Body of pancreas (tissue), 4 donors: ENCODE data around the gene DDRGK1. TPM values are rescaled to one million over a fixed set of nuclear protein-coding genes. Genes with fewer than 3 reads are reported as not detected.

ENCODE experiments used
- ATAC-seq: fragments of 150-250 bp; one replicate; pipeline ENCODE4 v1.9.1; 2016
- DNase-seq, 4 donors: peaks; one replicate each; pipeline ENCODE4 v3.0.0-alpha.2; 2019
- H3K27ac ChIP-seq, 4 donors: fragments of 200-600 bp; sonication (generic); 1 replicate in 3 of 4; 2 replicates in 1 of 4; pipeline versions ENCODE4 v1.5.1 to v1.6.1; 2016 to 2019; ENCODE audit warnings: mild to moderate bottlenecking in 1 of 4, mixed read lengths in 1 of 4, moderate library complexity in 1 of 4
- H3K27me3 ChIP-seq, 2 donors: fragments of 200-600 bp; sonication (generic); one replicate each; pipeline ENCODE4 v1.6.0; 2016; ENCODE audit warnings: mild to moderate bottlenecking in 1 of 2
- H3K36me3 ChIP-seq, 2 donors: fragments of 200-600 bp; sonication (generic); replicated peaks in 1 of 2; 2 replicates each; pipeline ENCODE4 v1.5.1; 2016; ENCODE audit warnings: low read depth in 2 of 2; ENCODE audit not compliant: insufficient read depth in 1 of 2
- H3K4me1 ChIP-seq: fragments of 200-600 bp; sonication (generic); one replicate; pipeline ENCODE4 v1.6.0; 2016
- H3K4me3 ChIP-seq, 2 donors: fragments of 200-600 bp; sonication (generic); 1 replicate in 1 of 2; 2 replicates in 1 of 2; pipeline ENCODE4 v1.5.1; 2016 to 2019
- H3K9me3 ChIP-seq, 3 donors: fragments of 200-600 bp; sonication (generic); 1 replicate in 2 of 3; 2 replicates in 1 of 3; pipeline ENCODE4 v1.5.1; 2016
- POLR2A ChIP-seq, 3 donors: fragments of 450-650 bp; IDR thresholded peaks; one replicate each; pipeline ENCODE4 v1.6.1; 2016; ENCODE audit warnings: antibody characterized with exemption in 3 of 3, mild to moderate bottlenecking in 2 of 3
- WGBS, 2 donors: methylation state at CpG; one replicate each; pipeline ENCODE4 v1.1.5; 2017; 5-methylcytosine and 5-hydroxymethylcytosine counted together
- intact Hi-C: fragments of 100-400 bp; cut with DNase I; formaldehyde crosslinking; loops from one replicate; pipeline ENCODE4 v1.15.1; 2023
- total RNA-seq, 2 donors: library from RNA; depleted of rRNA; stranded (reverse); fragments of >200 nt; gene quantifications; one replicate each; pipeline ENCODE4 v1.1.0, GENCODE V29; 2016
- TF ChIP-seq, protein P1 (sequence below), 7 experiments: fragments of 450-650 bp in 4 of 7; fragments of 200-600 bp in 3 of 7; sonication (generic) in 3 of 7; IDR thresholded peaks; one replicate each; pipeline ENCODE4 v1.5.1; 2016 to 2019; ENCODE audit warnings: antibody characterized with exemption in 7 of 7

DDRGK1 gene
- total RNA-seq, 2 donors from 2014 or later: 64.3 to 82.8 TPM

DNA sequence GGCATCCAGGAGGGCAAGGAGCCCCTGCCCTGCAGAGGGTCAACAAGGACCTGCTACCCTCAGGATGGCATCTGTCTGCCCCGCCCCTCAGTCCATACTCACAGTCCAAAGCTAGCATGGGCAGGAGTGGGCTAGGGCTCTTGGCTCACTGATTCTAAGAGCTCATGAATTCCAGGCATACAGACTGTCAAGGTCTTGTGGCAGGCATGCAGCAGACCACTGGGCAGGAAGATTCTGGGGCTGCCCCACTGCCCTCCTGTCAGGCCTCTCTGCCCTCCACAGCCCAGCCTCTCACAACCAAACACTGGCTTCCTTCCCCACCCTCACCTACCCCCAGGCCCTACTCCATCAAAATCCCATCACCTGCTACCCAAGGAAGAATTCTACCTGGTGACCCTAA is 40.1 kb upstream of the DDRGK1 start:
- Histone ChIP-seq H3K4me1 (peaks cover 17% of the 10 kb centered on the region), H3K27me3 (no peaks in the 10 kb centered on the region), H3K4me3 (no peak overlapping the region), H3K27ac (no peak overlapping the region), H3K36me3 (no peaks in the 10 kb centered on the region), H3K9me3 (no peaks in the 10 kb centered on the region)
- no peak for TF ChIP-seq POLR2A (IDR thresholded peaks at IDR 0.05)
- TF ChIP-seq, protein P1, sequence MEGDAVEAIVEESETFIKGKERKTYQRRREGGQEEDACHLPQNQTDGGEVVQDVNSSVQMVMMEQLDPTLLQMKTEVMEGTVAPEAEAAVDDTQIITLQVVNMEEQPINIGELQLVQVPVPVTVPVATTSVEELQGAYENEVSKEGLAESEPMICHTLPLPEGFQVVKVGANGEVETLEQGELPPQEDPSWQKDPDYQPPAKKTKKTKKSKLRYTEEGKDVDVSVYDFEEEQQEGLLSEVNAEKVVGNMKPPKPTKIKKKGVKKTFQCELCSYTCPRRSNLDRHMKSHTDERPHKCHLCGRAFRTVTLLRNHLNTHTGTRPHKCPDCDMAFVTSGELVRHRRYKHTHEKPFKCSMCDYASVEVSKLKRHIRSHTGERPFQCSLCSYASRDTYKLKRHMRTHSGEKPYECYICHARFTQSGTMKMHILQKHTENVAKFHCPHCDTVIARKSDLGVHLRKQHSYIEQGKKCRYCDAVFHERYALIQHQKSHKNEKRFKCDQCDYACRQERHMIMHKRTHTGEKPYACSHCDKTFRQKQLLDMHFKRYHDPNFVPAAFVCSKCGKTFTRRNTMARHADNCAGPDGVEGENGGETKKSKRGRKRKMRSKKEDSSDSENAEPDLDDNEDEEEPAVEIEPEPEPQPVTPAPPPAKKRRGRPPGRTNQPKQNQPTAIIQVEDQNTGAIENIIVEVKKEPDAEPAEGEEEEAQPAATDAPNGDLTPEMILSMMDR (IDR thresholded peaks at IDR 0.05): no peak
- WGBS, 2 donors: 88% methylated on average over 1 of the region's 1 CpG; no CpG with 5 or more reads in 1 of the 2 donors
- no peak for ATAC-seq
- DNase-seq: no peak
- intact Hi-C loops: no loop called here

- ATAC-seq: no peak
- Histone ChIP-seq H3K4me1 (peaks cover 21% of the 10 kb centered on the region), H3K27me3 (no peaks in the 10 kb centered on the region), H3K9me3 (no peaks in the 10 kb centered on the region), H3K27ac (no peak overlapping the region), H3K4me3 (no peak overlapping the region), H3K36me3 (no peaks in the 10 kb centered on the region)
- WGBS, 2 donors: 74 to 77% methylated on average over 5 to 11 of the region's 11 CpGs
- intact Hi-C loops: no loop called here
- no peak for TF ChIP-seq POLR2A (IDR thresholded peaks at IDR 0.05)
- TF ChIP-seq, protein P1 (IDR thresholded peaks at IDR 0.05): no peak
- DNase-seq: no peak
Measured at GRCh38 chr20:3243718-3244358, 39.4 kb upstream of the DDRGK1 start.

GRCh38 chr20:3242172-3242692 is 37.8 kb upstream of the DDRGK1 start:
- Histone ChIP-seq H3K36me3 (no peaks in the 10 kb centered on the region), H3K27me3 (peaks cover 0 to 10% of the 10 kb centered on the region in 2 donors), H3K4me3 (no peak overlapping the region), H3K27ac (no peak overlapping the region), H3K9me3 (no peaks in the 10 kb centered on the region), H3K4me1 (peaks cover 27% of the 10 kb centered on the region)
- 62 to 66% methylated on average over 6 of the region's 6 CpGs for WGBS, 2 donors
- DNase-seq: no peak
- TF ChIP-seq, protein P1 (IDR thresholded peaks at IDR 0.05): no peak
- TF ChIP-seq POLR2A (IDR thresholded peaks at IDR 0.05): no peak
- no peak for ATAC-seq
- intact Hi-C loops: no loop called here

- Histone ChIP-seq H3K4me3 (no peak overlapping the region), H3K4me1 (peaks cover 27% of the 10 kb centered on the region), H3K27me3 (peaks cover 0 to 10% of the 10 kb centered on the region in 2 donors), H3K27ac (no peak overlapping the region), H3K36me3 (no peaks in the 10 kb centered on the region), H3K9me3 (no peaks in the 10 kb centered on the region)
- intact Hi-C loops: no loop called here
- no peak for ATAC-seq
- 88 to 93% methylated on average over 12 to 14 of the region's 15 CpGs for WGBS, 2 donors
- TF ChIP-seq, protein P1 (IDR thresholded peaks at IDR 0.05): no peak
- TF ChIP-seq POLR2A (IDR thresholded peaks at IDR 0.05): no peak
- DNase-seq: no peak
Measured at GRCh38 chr20:3240776-3241363, 36.4 kb upstream of the DDRGK1 start.
